Upper lobe of right lung (tissue), 1 donor: ENCODE measurements around the gene MED7. TPM values are rescaled to one million over a fixed set of nuclear protein-coding genes. Genes with fewer than 3 reads are reported as not detected.
A peak's percentile ranks its signal among the peaks of the same experiment; 100 is the strongest.

ENCODE experiments used
- ATAC-seq: fragments of 200-7000 bp; cut with Tn5 transposase; one replicate; pipeline ENCODE4 v1.9.1; 2020; ENCODE audit warnings: mild to moderate bottlenecking, moderate library complexity
- DNase-seq: peaks from one replicate; pipeline ENCODE4 v3.0.0-alpha.2; 2020
- H3K27ac ChIP-seq: fragments of 200-600 bp; one replicate; pipeline ENCODE4 v1.8.0; 2022
- H3K27me3 ChIP-seq: fragments of 200-600 bp; one replicate; pipeline ENCODE4 v1.8.0; 2022; ENCODE audit warnings: mild to moderate bottlenecking
- H3K36me3 ChIP-seq: fragments of 200-600 bp; one replicate; pipeline ENCODE4 v1.8.0; 2022
- H3K4me1 ChIP-seq: fragments of 200-600 bp; one replicate; pipeline ENCODE4 v1.8.0; 2022
- H3K4me3 ChIP-seq: fragments of 200-600 bp; one replicate; pipeline ENCODE4 v1.8.0; 2022; ENCODE audit warnings: mild to moderate bottlenecking
- H3K9me3 ChIP-seq: fragments of 200-600 bp; one replicate; pipeline ENCODE4 v1.8.0; 2022
- CTCF ChIP-seq: fragments of 200-600 bp; IDR thresholded peaks from one replicate; pipeline ENCODE4 v1.8.0; 2022; ENCODE audit warnings: antibody characterized with exemption
- intact Hi-C: fragments of 100-400 bp; cut with DNase I; formaldehyde crosslinking; loops from one replicate; pipeline ENCODE4 v1.11.0; 2022
- total RNA-seq: library from RNA; stranded (reverse); fragmentation: NEBNext Ultra II Directional; extraction: Animal tissue kit (Norgen Biotek cat#: 25700); gene quantifications from one replicate; pipeline ENCODE4 v1.2.1, GENCODE V29; 2021
- donor health status: DM: no; HTN: yes; CAD: no; lungs with severe emphysema.

Gene MED7
- total RNA-seq, 1 donor from 2014 or later = 10.4 TPM

GRCh38 chr5:157143127-157143971, 684 bp upstream of the MED7 start:
- no peaks in the 10 kb centered on the region for H3K27me3 ChIP-seq
- ATAC-seq = peak; percentile 38
- H3K4me1 ChIP-seq = peaks cover 14% of the 10 kb centered on the region
- peak overlapping the region; percentile 92 for H3K4me3 ChIP-seq
- H3K9me3 ChIP-seq = no peaks in the 10 kb centered on the region
- TF ChIP-seq CTCF = no peak
- peaks cover 5% of the 10 kb centered on the region for H3K36me3 ChIP-seq
- H3K27ac ChIP-seq = peak overlapping the region; percentile 95
- DNase-seq = peak; percentile 76
- intact Hi-C loops = no loop called here

- no peak for ATAC-seq
- Histone ChIP-seq H3K9me3 (no peaks in the 10 kb centered on the region), H3K27ac (no peak overlapping the region), H3K4me1 (peaks cover 14% of the 10 kb centered on the region), H3K36me3 (peaks cover 21% of the 10 kb centered on the region), H3K27me3 (no peaks in the 10 kb centered on the region), H3K4me3 (no peak overlapping the region)
- DNase-seq = no peak
- intact Hi-C loops = no loop called here
- no peak for TF ChIP-seq CTCF
Measured at GRCh38 chr5:157137691-157138090, 5.0 kb downstream of the MED7 start.

- no peak for TF ChIP-seq CTCF
- H3K36me3 ChIP-seq = peaks cover 5% of the 10 kb centered on the region
- H3K27me3 ChIP-seq = no peaks in the 10 kb centered on the region
- no peak for ATAC-seq
- no peaks in the 10 kb centered on the region for H3K9me3 ChIP-seq
- no peaks in the 10 kb centered on the region for H3K4me1 ChIP-seq
- no peak for DNase-seq
- H3K27ac ChIP-seq = no peak overlapping the region
- intact Hi-C loops = no loop called here
- H3K4me3 ChIP-seq = no peak overlapping the region
Measured at GRCh38 chr5:157132281-157132612, 10.4 kb downstream of the MED7 start.

- ATAC-seq = peak; percentile 73
- intact Hi-C loops = no loop called here
Measured at GRCh38 chr5:157130925-157131324, 11.7 kb downstream of the MED7 start.

GRCh38 chr5:157121709-157122108, 21.0 kb downstream of the MED7 start:
- DNase-seq = no peak
- no peaks in the 10 kb centered on the region for H3K36me3 ChIP-seq
- no peak overlapping the region for H3K27ac ChIP-seq
- peaks cover 5% of the 10 kb centered on the region for H3K9me3 ChIP-seq
- no peaks in the 10 kb centered on the region for H3K4me1 ChIP-seq
- no peaks in the 10 kb centered on the region for H3K27me3 ChIP-seq
- intact Hi-C loops = no loop called here
- ATAC-seq = no peak
- no peak overlapping the region for H3K4me3 ChIP-seq
- no peak for TF ChIP-seq CTCF

More at GRCh38 chr5:157130925-157131324, 11.7 kb downstream of the MED7 start:
- TF ChIP-seq CTCF = no peak
- no peak overlapping the region for H3K4me3 ChIP-seq
- no peaks in the 10 kb centered on the region for H3K9me3 ChIP-seq
- no peak for DNase-seq
- no peaks in the 10 kb centered on the region for H3K36me3 ChIP-seq
- no peaks in the 10 kb centered on the region for H3K4me1 ChIP-seq
- H3K27ac ChIP-seq = no peak overlapping the region
- no peaks in the 10 kb centered on the region for H3K27me3 ChIP-seq
